Measurements from ENCODE around the gene UPP1.

DNA sequence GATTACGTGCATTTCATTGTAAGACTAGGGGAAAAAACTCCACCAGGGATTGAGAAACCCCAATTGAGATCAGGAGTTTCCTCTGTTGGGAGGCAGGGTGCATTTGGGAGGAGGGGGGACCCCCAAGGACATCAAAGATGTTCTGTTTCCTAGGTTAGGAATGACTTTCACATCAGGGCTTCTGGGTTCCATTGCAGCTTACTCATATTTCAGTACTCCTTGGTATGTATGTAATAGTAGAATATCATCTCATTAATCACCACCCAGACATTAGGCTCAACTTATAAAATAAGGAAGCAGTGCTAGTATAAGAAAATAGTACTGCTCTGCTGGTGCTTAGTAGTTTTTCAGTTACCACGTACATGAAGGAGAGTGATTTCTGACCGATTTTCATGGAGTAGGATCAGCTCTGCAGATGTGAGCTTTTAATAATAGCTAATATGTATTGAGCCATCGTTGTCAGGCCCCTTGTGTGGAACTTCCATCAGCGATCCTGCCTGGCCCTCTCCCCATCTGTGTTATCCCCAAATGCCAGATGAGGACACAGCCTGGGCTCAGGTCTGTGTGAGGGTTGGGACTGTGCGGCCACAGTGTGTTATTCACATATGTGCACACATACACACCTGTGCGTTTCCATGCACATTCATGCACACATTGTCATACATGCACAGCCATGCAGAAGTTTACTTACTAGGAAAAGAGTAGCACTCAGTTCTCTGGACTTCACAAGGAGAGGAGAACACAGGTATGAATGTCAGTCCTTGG is 23.5 kb downstream of the UPP1 start:
- TF ChIP-seq, protein P1, sequence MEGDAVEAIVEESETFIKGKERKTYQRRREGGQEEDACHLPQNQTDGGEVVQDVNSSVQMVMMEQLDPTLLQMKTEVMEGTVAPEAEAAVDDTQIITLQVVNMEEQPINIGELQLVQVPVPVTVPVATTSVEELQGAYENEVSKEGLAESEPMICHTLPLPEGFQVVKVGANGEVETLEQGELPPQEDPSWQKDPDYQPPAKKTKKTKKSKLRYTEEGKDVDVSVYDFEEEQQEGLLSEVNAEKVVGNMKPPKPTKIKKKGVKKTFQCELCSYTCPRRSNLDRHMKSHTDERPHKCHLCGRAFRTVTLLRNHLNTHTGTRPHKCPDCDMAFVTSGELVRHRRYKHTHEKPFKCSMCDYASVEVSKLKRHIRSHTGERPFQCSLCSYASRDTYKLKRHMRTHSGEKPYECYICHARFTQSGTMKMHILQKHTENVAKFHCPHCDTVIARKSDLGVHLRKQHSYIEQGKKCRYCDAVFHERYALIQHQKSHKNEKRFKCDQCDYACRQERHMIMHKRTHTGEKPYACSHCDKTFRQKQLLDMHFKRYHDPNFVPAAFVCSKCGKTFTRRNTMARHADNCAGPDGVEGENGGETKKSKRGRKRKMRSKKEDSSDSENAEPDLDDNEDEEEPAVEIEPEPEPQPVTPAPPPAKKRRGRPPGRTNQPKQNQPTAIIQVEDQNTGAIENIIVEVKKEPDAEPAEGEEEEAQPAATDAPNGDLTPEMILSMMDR (conservative IDR thresholded peaks at IDR 0.05; ENCODE audit: low read depth, low read length) = no peak
- no peak for TF ChIP-seq EZH2phosphoT487 (IDR thresholded peaks at IDR 0.05; ENCODE audit: borderline replicate concordance, low read length)
- no peak for TF ChIP-seq EZH2 (IDR thresholded peaks at IDR 0.05; ENCODE audit: low read length, unreplicated experiment)

Measured in PC-3 (cell line).